Activated naive CD8-positive, alpha-beta T cell (primary cell): ENCODE data around the gene ARID4B.
A peak's percentile ranks its signal among the peaks of the same experiment; 100 is the strongest.
"Not testable (repeated sequence)": the region's sequence is repeated elsewhere in the genome, so short reads cannot be mapped to it uniquely, and the experiment has no call there.

Experiments used
- H3K27ac Mint-ChIP-seq: one replicate; pipeline ENCODE4 v1.8.0; 2021; ENCODE audit warnings: mixed read lengths
- H3K27me3 Mint-ChIP-seq: one replicate; pipeline ENCODE4 v1.8.0; 2021; ENCODE audit warnings: mixed read lengths
- H3K36me3 Mint-ChIP-seq: one replicate; pipeline ENCODE4 v1.8.0; 2021; ENCODE audit warnings: mixed read lengths
- H3K4me1 Mint-ChIP-seq: one replicate; pipeline ENCODE4 v1.8.0; 2021; ENCODE audit warnings: low read depth, mixed read lengths
- H3K4me3 Mint-ChIP-seq: one replicate; pipeline ENCODE4 v1.8.0; 2021; ENCODE audit warnings: mild to moderate bottlenecking, mixed read lengths
- H3K9me3 Mint-ChIP-seq: one replicate; pipeline ENCODE4 v1.8.0; 2021; ENCODE audit warnings: low read depth, mixed read lengths

ARID4B gene

GRCh38 chr1:235168375-235168774 lies 159.6 kb downstream of the ARID4B start:
- no peaks in the 10 kb centered on the region for H3K27me3 Mint-ChIP-seq
- H3K4me1 Mint-ChIP-seq = no peaks in the 10 kb centered on the region
- no peak overlapping the region for H3K4me3 Mint-ChIP-seq
- H3K27ac Mint-ChIP-seq = peak overlapping the region; percentile 54
- peaks cover 2% of the 10 kb centered on the region for H3K36me3 Mint-ChIP-seq
- H3K9me3 Mint-ChIP-seq = no peaks in the 10 kb centered on the region

GRCh38 chr1:235161685-235162327 lies 166.2 kb downstream of the ARID4B start:
- Mint-ChIP-seq H3K9me3 (no peaks in the 10 kb centered on the region), H3K27me3 (no peaks in the 10 kb centered on the region), H3K4me3 (peak overlapping the region; percentile 99), H3K27ac (peak overlapping the region; percentile 99), H3K4me1 (peaks cover 26% of the 10 kb centered on the region), H3K36me3 (peaks cover 2% of the 10 kb centered on the region)

- Mint-ChIP-seq H3K27me3 (no peaks in the 10 kb centered on the region), H3K27ac (peak within 1 kb of the TSS; percentile 99), H3K9me3 (no peaks in the 10 kb centered on the region), H3K4me3 (peak within 1 kb of the TSS; percentile 99), H3K36me3 (peaks cover 2% of the 10 kb centered on the region), H3K4me1 (peaks cover 26% of the 10 kb centered on the region)
Measured at GRCh38 chr1:235160957-235161684, 166.9 kb downstream of the ARID4B start, which contains the start of gene RBM34. Gene RBM34 (minus strand): TSS chr1:235161250. CDS start chr1:235161226, 24 bp downstream.

GRCh38 chr1:235160383-235160956 lies 167.5 kb downstream of the ARID4B start:
- H3K36me3 Mint-ChIP-seq = peaks cover 2% of the 10 kb centered on the region
- peak overlapping the region; percentile 99 for H3K27ac Mint-ChIP-seq
- H3K4me3 Mint-ChIP-seq = peak overlapping the region; percentile 99
- H3K9me3 Mint-ChIP-seq = no peaks in the 10 kb centered on the region
- peaks cover 26% of the 10 kb centered on the region for H3K4me1 Mint-ChIP-seq
- no peaks in the 10 kb centered on the region for H3K27me3 Mint-ChIP-seq

GRCh38 chr1:235159930-235160329 lies 168.0 kb downstream of the ARID4B start:
- peaks cover 27% of the 10 kb centered on the region for H3K4me1 Mint-ChIP-seq
- peak overlapping the region; percentile 99 for H3K4me3 Mint-ChIP-seq
- H3K27me3 Mint-ChIP-seq, H3K9me3 Mint-ChIP-seq, H3K36me3 Mint-ChIP-seq: not testable (repeated sequence)
- H3K27ac Mint-ChIP-seq = peak overlapping the region; percentile 99

- not testable (repeated sequence) for H3K9me3 Mint-ChIP-seq, H3K27me3 Mint-ChIP-seq
Measured at GRCh38 chr1:235159284-235159683, 168.7 kb downstream of the ARID4B start.

GRCh38 chr1:235158680-235159079 lies 169.3 kb downstream of the ARID4B start:
- H3K27ac Mint-ChIP-seq = no peak overlapping the region
- no peak overlapping the region for H3K4me3 Mint-ChIP-seq
- peaks cover 35% of the 10 kb centered on the region for H3K4me1 Mint-ChIP-seq
- no peaks in the 10 kb centered on the region for H3K27me3 Mint-ChIP-seq
- peaks cover 6% of the 10 kb centered on the region for H3K36me3 Mint-ChIP-seq
- no peaks in the 10 kb centered on the region for H3K9me3 Mint-ChIP-seq

More at GRCh38 chr1:235159284-235159683, 168.7 kb downstream of the ARID4B start:
- Mint-ChIP-seq H3K4me1 (peaks cover 33% of the 10 kb centered on the region), H3K4me3 (peak overlapping the region; percentile 99), H3K27ac (peak overlapping the region; percentile 99)
- not testable (repeated sequence) for H3K36me3 Mint-ChIP-seq

- Mint-ChIP-seq H3K9me3 (no peaks in the 10 kb centered on the region), H3K27me3 (no peaks in the 10 kb centered on the region), H3K27ac (no peak overlapping the region), H3K4me1 (peaks cover 44% of the 10 kb centered on the region), H3K4me3 (no peak overlapping the region), H3K36me3 (peaks cover 8% of the 10 kb centered on the region)
Measured at GRCh38 chr1:235157150-235157549, 170.8 kb downstream of the ARID4B start.

- H3K4me3 Mint-ChIP-seq = no peak overlapping the region
- no peaks in the 10 kb centered on the region for H3K27me3 Mint-ChIP-seq
- H3K27ac Mint-ChIP-seq = no peak overlapping the region
- peaks cover 42% of the 10 kb centered on the region for H3K4me1 Mint-ChIP-seq
- peaks cover 8% of the 10 kb centered on the region for H3K36me3 Mint-ChIP-seq
- no peaks in the 10 kb centered on the region for H3K9me3 Mint-ChIP-seq
Measured at GRCh38 chr1:235156740-235157139, 171.2 kb downstream of the ARID4B start.

- H3K27me3 Mint-ChIP-seq = no peaks in the 10 kb centered on the region
- H3K4me1 Mint-ChIP-seq = peaks cover 41% of the 10 kb centered on the region
- H3K9me3 Mint-ChIP-seq = no peaks in the 10 kb centered on the region
- peaks cover 8% of the 10 kb centered on the region for H3K36me3 Mint-ChIP-seq
- no peak overlapping the region for H3K27ac Mint-ChIP-seq
- no peak overlapping the region for H3K4me3 Mint-ChIP-seq
Measured at GRCh38 chr1:235156265-235156664, 171.7 kb downstream of the ARID4B start.

- no peak overlapping the region for H3K4me3 Mint-ChIP-seq
- no peak overlapping the region for H3K27ac Mint-ChIP-seq
- peaks cover 42% of the 10 kb centered on the region for H3K4me1 Mint-ChIP-seq
- H3K9me3 Mint-ChIP-seq = no peaks in the 10 kb centered on the region
- no peaks in the 10 kb centered on the region for H3K27me3 Mint-ChIP-seq
- H3K36me3 Mint-ChIP-seq = peaks cover 6% of the 10 kb centered on the region
Measured at GRCh38 chr1:235152235-235152634, 175.7 kb downstream of the ARID4B start.

GRCh38 chr1:235151033-235151432 lies 176.9 kb downstream of the ARID4B start:
- Mint-ChIP-seq H3K36me3 (peaks cover 9% of the 10 kb centered on the region), H3K27ac (peak overlapping the region; percentile 46)

GRCh38 chr1:235149824-235150223 lies 178.2 kb downstream of the ARID4B start:
- no peaks in the 10 kb centered on the region for H3K27me3 Mint-ChIP-seq
- no peak overlapping the region for H3K4me3 Mint-ChIP-seq
- H3K4me1 Mint-ChIP-seq = peaks cover 41% of the 10 kb centered on the region
- H3K27ac Mint-ChIP-seq = peak overlapping the region; percentile 13
- H3K9me3 Mint-ChIP-seq = no peaks in the 10 kb centered on the region
- H3K36me3 Mint-ChIP-seq = peaks cover 7% of the 10 kb centered on the region

More at GRCh38 chr1:235151033-235151432, 176.9 kb downstream of the ARID4B start:
- H3K27me3 Mint-ChIP-seq = no peaks in the 10 kb centered on the region
- H3K4me3 Mint-ChIP-seq = peak overlapping the region; percentile 4
- H3K9me3 Mint-ChIP-seq = no peaks in the 10 kb centered on the region
- H3K4me1 Mint-ChIP-seq = peaks cover 42% of the 10 kb centered on the region

- H3K36me3 Mint-ChIP-seq = peaks cover 2% of the 10 kb centered on the region
- H3K9me3 Mint-ChIP-seq = no peaks in the 10 kb centered on the region
- no peak overlapping the region for H3K27ac Mint-ChIP-seq
- H3K4me3 Mint-ChIP-seq = no peak overlapping the region
- peaks cover 25% of the 10 kb centered on the region for H3K4me1 Mint-ChIP-seq
- no peaks in the 10 kb centered on the region for H3K27me3 Mint-ChIP-seq
Measured at GRCh38 chr1:235147269-235147668, 180.7 kb downstream of the ARID4B start.

- Mint-ChIP-seq H3K4me1 (peaks cover 13% of the 10 kb centered on the region), H3K36me3 (peaks cover 2% of the 10 kb centered on the region), H3K27me3 (no peaks in the 10 kb centered on the region), H3K4me3 (no peak overlapping the region), H3K9me3 (no peaks in the 10 kb centered on the region), H3K27ac (no peak overlapping the region)
Measured at GRCh38 chr1:235145639-235146038, 182.3 kb downstream of the ARID4B start.
